AG10803 (cell line): ENCODE results near the gene GPR87.

Source experiments
- DNase-seq: peaks from one replicate; pipeline ENCODE4 v3.0.0; 2010; ENCODE audit warnings: low read depth
- H3K4me3 ChIP-seq: 2 replicates; pipeline ENCODE4 v1.5.1; 2011; ENCODE audit warnings: mild to moderate bottlenecking, low read length, control low read depth
- CTCF ChIP-seq: conservative IDR thresholded peaks from 2 replicates; pipeline ENCODE4 v1.5.1; 2011; ENCODE audit warnings: mild to moderate bottlenecking, low read length, control low read depth, inconsistent platforms

GPR87 gene

GRCh38 chr3:151347432-151347831 lies 30.8 kb upstream of the GPR87 start:
- DNase-seq, result no peak
- no peak for TF ChIP-seq CTCF
- no peak overlapping the region for H3K4me3 ChIP-seq

- no peak for DNase-seq
- TF ChIP-seq CTCF, result no peak
- H3K4me3 ChIP-seq, result no peak overlapping the region
Observed at GRCh38 chr3:151346292-151346691, 29.7 kb upstream of the GPR87 start.

GRCh38 chr3:151345859-151346258 lies 29.2 kb upstream of the GPR87 start:
- H3K4me3 ChIP-seq, result peak overlapping the region; percentile 34
- no peak for TF ChIP-seq CTCF
- peak; percentile 77 for DNase-seq

GRCh38 chr3:151331696-151332095 lies 15.1 kb upstream of the GPR87 start:
- no peak overlapping the region for H3K4me3 ChIP-seq
- DNase-seq, result no peak
- TF ChIP-seq CTCF, result no peak

GRCh38 chr3:151330899-151331298 lies 14.3 kb upstream of the GPR87 start:
- no peak overlapping the region for H3K4me3 ChIP-seq
- no peak for TF ChIP-seq CTCF
- DNase-seq, result peak; percentile 30

- no peak for DNase-seq
- H3K4me3 ChIP-seq, result no peak overlapping the region
- no peak for TF ChIP-seq CTCF
Observed at GRCh38 chr3:151330379-151330778, 13.8 kb upstream of the GPR87 start.

- no peak within 1 kb of the TSS for H3K4me3 ChIP-seq
- no peak for TF ChIP-seq CTCF
- no peak for DNase-seq
Observed at GRCh38 chr3:151329363-151329762, 12.7 kb upstream of the GPR87 start, which contains the start of gene P2RY13. TSS of gene P2RY13 (minus strand) at chr3:151329549. CDS start at chr3:151329528, 21 bp downstream.
